HG03469 (cell line): ENCODE measurements around the gene BAHD1.

Experiments
- ATAC-seq: cut with Tn5 transposase; IDR thresholded peaks from one replicate; pipeline ENCODE4 v1.9.1; 2021; ENCODE audit warnings: mild to moderate bottlenecking, moderate library complexity, moderate number of reproducible peaks; ENCODE audit not compliant: unreplicated experiment

The BAHD1 gene

DNA sequence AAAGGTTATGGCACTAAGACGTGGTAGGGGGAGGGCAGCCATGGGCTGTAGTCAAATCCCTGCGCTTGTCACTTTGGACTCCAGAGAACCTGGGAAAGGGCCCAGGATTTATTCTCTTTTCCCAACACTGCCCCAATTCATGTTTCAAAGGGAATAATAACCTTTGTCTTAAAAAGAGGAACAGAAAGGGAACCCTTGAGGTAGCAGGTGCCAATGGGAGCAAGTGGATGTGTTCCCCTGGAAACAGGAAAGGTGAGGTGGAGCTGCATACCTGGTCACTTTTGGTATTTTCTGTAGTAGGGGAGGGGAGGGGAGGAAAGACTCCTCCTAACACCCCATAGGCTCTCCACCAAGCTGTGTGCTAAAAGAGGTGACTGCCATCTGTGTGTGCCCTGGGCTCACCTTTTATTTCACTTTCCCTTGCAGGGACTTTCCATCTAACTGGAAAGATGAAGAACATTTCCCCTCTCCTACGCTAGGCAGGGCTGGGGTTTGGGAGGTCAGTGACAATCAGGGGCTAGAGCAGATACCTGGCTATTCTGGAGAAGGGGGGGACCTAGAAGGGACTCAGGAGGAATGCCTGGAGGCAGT lies 23.9 kb downstream of the BAHD1 start:
- ATAC-seq, result no peak

DNA sequence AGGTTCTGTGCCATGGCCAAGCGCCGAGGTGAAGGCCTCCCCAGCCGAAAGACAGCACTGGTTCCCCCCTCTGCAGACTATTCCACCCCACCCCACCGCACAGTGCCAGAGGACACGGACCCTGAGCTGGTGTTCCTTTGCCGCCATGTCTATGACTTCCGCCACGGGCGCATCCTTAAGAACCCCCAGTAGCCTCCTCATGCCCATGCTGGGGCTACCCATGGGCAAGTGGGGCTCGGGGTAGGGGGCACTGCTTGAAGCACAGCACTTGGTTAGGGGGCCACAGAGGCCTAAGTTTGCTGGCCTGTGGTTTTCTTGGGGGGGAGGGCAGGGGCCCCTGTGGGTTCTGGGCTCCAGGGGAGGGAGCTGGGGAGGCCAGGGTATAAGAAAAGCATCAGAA lies 25.2 kb downstream of the BAHD1 start:
- no peak for ATAC-seq

DNA sequence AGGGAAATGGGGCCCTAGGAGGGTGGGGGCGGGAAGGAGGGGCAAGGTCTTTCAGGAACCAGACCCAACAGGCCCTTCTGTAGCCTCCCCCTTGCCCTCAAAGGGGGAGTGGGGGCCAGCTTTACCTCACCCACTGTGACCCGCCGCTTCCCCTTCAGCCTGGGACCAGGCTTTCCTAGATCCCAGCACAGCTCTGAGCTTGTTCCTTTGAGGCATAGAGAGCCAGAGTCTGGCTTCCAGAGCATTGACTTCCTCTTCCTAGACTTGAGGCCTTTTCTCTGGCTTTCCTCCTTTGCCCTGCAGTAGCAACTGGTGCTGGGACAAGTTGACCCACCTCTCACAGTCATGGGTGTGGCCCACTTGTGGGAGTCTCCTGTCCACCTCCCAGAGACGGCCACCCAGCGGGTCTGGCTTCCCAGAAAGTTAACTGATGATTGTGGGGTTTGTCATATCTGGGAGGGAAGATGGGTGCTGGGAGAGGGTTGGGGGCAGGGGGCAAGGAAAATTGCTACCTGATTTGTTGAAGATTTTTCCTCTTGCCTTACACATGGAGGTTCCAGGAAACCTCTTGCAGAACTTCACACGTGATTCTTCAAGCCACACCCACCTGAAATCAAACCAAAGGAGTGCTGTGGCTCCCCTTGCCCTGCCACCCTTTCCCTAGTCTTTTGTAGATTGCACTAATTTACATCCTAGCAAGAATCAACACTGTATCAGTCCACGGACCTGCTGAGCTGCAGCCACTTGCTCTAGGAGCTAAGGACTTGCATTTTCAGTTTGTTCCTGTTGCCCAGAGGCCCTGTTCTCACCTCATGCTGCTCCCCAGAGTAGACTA lies 25.9 kb downstream of the BAHD1 start:
- no peak for ATAC-seq

- no peak for ATAC-seq
Measured at GRCh38 chr15:40467261-40467615, 26.5 kb downstream of the BAHD1 start.

DNA sequence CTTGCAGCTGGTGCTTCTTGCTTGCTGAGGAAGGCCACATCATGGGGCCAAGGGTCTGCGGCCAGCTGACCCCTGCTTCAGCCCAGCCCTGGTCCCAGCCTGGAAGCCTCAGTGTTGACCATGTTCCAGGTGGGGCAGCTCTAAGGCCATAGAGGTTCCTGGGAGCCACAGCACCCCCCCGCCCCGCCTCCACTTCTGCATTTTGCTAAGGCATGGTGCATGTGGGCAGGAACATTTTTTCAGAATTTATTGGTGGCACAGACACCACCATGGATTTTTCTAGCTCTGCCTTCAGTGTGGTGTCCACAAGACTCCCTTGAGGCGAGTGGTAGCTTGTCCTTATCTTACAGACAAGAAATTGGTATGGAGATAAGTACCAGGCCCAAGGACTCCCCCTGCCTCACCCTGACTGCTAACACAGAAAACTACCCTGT lies 28.2 kb downstream of the BAHD1 start:
- no peak for ATAC-seq

DNA sequence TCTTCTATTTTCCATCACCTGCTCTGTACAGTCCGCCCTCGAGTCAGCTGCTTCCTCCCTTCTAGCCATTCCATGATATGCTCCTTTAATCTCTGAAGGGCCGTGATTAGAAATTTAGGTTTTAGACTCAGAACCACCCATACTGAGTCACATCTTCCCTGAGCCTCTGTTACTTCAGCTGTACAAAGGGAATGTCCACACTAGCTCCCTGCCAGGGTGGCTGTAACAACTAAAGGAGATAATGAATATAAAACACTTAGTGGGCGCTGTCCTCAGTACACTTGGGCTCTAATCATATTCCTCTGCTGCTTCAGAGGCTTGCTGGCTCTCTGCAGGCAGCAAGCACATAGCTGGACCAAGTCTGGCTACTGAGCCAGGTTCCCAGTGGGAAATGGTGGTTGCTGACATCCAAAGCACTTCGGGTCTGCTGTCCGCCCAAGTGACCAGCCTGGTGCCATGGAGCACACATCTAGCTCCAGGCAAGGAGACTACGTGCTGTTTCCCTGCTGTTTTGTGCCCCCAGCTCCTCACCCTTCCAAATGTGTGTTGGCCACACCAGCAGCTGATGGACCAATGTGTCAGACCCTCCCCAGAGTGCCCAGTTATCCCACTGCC lies 29.1 kb downstream of the BAHD1 start:
- no peak for ATAC-seq

DNA sequence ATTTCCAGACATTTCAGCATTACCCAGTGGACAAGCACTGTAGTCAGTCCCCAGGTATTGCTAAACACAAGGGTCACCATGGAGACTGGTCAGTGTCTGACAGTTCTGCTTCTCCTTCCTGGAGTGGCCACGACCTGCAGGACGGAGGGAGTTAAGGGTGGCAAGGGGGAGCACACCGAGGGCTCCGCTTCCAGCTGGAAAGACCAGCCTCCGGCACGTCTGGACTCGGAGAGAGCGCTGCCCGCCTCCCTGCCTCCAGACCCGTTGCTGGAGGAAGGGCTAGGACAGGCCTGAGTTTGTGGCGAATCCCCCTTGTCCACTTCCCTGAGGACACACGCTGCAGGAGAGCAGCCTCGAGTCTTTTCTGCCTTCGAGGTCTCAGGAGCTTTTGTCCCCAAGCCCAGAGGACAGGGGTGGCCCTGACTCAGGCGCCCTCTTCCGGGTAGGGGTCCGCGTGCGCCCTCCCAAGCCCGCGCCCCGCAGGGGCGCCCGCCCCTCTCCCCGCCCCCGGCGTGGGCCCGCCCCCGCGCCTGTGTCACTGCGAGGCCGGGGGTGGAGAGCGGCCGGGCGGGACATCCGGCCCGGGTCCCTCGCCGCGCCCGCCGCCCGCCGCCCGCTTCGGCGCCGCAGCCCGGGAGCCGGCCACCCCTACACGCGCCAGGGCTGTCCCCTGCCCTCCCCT lies 29.8 kb downstream of the BAHD1 start, which contains the start of gene CHST14:
CHST14 (plus strand) TSS at position 562 of the 682 bp plus-strand sequence. CDS start 230 bp downstream, outside the sequence.
- no peak for ATAC-seq

GRCh38 chr15:40471105-40471807 lies 30.5 kb downstream of the BAHD1 start:
- no peak for ATAC-seq

- ATAC-seq, result no peak
Measured at GRCh38 chr15:40471808-40472150, 31.0 kb downstream of the BAHD1 start.

DNA sequence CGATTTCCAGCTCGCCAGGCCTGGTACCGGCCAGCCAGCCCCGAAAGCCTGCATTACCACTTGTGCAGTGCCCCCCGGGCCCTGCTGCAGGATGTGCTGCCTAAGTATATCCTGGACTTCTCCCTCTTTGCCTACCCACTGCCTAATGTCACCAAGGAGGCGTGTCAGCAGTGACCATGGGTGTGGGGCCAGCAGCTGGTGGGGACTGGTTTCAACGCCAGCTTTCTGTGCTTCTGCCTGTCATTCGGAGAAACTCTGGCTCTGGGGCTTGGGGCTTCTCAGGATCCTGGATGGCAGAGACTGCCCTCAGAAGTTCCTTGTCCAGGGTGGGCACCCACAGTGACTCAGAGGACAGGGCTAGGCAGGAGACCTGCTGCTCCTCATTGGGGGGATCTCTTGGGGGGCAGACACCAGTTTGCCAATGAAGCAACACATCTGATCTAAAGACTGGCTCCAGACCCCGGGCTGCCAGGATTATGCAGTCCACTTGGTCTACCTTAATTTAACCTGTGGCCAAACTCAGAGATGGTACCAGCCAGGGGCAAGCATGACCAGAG lies 31.5 kb downstream of the BAHD1 start:
- ATAC-seq, result no peak

DNA sequence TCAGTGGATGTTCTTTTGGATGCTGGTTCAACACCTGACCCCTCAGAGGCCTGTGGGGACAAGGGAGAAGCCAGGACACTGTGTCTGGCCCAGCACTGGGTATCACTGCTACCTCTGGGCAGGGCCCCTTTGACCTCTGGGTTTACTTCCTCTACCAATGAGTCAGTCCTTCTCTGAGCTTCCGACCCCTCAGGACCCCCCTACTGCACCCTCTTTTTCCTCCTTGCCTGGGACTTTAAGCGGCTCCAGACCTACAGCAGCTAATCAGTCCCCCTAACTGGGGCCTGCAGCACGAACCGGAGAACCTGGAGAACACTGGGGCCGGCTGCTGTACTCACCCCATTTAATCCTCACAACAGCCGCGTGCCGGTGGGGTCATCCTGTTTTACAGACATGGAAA lies 33.8 kb downstream of the BAHD1 start:
- ATAC-seq, result no peak

- no peak for ATAC-seq
Measured at GRCh38 chr15:40477642-40478327, 37.0 kb downstream of the BAHD1 start.

- ATAC-seq, result no peak
Measured at GRCh38 chr15:40479024-40479423, 38.3 kb downstream of the BAHD1 start.

- ATAC-seq, result no peak
Measured at GRCh38 chr15:40481341-40482074, 40.8 kb downstream of the BAHD1 start.

DNA sequence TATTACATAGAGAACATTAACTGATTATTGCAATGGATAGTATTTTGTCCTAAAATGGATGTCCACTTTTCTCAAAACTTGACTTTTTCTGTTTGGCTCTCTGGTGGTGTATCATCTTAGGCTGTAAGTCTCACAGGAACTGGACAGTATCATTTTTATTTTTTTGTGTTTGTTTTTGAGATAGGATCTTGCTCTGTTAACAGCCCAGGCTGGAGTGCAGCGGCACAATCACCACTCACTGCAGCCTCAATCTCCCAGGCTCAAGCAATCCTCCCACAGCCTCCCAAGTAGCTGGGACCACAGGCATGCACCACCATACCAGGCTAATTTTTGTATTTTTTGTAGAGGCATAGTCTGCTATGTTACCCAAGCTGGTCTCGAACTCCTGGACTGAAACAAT lies 43.2 kb downstream of the BAHD1 start:
- no peak for ATAC-seq

DNA sequence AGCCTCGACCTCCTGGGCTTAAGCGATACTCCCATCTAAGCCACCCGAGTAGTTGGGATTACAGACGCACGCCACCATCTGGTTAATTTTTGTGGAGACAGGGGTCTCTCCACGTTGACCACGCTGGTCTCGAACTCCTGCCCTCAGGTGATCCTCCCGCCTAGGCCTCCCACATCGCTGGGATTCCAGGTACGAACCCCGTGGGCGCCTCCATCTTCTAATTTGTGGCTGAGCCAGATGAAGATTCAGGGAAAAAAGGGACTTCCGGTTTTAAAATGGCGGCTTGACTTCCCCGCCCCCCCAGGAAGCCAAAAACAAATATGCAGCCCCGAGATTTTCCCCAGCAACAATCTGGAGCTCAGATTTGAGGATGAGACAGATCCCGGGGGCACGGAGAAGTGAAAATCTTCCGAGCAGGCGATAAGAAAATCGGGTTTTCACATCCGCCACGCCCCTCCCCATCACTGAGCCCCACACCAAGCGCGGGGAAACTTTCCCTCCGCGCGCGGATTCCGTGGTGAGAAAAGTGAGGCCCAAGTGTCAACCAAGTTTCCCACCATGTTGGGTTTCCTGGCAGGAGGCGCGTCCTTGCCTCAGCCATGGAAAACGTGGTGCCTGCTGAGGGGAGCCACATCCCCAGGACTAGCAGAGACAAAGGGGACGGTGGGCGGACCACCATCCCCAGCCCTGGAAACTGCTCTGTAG lies 45.5 kb downstream of the BAHD1 start:
- no peak for ATAC-seq

- no peak for ATAC-seq
Measured at GRCh38 chr15:40487816-40488682, 47.3 kb downstream of the BAHD1 start.
